ENCODE measurements around the gene GNS.

- TF ChIP-seq EP300 (IDR thresholded peaks at IDR 0.05) (no peak), POLR2A (IDR thresholded peaks at IDR 0.05; ENCODE audit: low read length) (no peak), CEBPB (IDR thresholded peaks at IDR 0.05) (no peak), RFX5 (IDR thresholded peaks at IDR 0.05) (no peak), FOXS1 (CRISPR knock-in tag; IDR thresholded peaks at IDR 0.05) (no peak), POLR2AphosphoS2 (conservative IDR thresholded peaks at IDR 0.05; ENCODE audit: low read length) (no peak), MAX (IDR thresholded peaks at IDR 0.05) (no peak), CBX8 (IDR thresholded peaks at IDR 0.05) (no peak), KDM5A (IDR thresholded peaks at IDR 0.05) (no peak)
- TF ChIP-seq, protein P1, sequence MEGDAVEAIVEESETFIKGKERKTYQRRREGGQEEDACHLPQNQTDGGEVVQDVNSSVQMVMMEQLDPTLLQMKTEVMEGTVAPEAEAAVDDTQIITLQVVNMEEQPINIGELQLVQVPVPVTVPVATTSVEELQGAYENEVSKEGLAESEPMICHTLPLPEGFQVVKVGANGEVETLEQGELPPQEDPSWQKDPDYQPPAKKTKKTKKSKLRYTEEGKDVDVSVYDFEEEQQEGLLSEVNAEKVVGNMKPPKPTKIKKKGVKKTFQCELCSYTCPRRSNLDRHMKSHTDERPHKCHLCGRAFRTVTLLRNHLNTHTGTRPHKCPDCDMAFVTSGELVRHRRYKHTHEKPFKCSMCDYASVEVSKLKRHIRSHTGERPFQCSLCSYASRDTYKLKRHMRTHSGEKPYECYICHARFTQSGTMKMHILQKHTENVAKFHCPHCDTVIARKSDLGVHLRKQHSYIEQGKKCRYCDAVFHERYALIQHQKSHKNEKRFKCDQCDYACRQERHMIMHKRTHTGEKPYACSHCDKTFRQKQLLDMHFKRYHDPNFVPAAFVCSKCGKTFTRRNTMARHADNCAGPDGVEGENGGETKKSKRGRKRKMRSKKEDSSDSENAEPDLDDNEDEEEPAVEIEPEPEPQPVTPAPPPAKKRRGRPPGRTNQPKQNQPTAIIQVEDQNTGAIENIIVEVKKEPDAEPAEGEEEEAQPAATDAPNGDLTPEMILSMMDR (IDR thresholded peaks at IDR 0.05), result no peak
- TF ChIP-seq, protein P2, sequence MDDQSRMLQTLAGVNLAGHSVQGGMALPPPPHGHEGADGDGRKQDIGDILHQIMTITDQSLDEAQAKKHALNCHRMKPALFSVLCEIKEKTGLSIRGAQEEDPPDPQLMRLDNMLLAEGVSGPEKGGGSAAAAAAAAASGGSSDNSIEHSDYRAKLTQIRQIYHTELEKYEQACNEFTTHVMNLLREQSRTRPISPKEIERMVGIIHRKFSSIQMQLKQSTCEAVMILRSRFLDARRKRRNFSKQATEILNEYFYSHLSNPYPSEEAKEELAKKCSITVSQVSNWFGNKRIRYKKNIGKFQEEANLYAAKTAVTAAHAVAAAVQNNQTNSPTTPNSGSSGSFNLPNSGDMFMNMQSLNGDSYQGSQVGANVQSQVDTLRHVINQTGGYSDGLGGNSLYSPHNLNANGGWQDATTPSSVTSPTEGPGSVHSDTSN (IDR thresholded peaks at IDR 0.05), result no peak
- TF ChIP-seq, protein P3, sequence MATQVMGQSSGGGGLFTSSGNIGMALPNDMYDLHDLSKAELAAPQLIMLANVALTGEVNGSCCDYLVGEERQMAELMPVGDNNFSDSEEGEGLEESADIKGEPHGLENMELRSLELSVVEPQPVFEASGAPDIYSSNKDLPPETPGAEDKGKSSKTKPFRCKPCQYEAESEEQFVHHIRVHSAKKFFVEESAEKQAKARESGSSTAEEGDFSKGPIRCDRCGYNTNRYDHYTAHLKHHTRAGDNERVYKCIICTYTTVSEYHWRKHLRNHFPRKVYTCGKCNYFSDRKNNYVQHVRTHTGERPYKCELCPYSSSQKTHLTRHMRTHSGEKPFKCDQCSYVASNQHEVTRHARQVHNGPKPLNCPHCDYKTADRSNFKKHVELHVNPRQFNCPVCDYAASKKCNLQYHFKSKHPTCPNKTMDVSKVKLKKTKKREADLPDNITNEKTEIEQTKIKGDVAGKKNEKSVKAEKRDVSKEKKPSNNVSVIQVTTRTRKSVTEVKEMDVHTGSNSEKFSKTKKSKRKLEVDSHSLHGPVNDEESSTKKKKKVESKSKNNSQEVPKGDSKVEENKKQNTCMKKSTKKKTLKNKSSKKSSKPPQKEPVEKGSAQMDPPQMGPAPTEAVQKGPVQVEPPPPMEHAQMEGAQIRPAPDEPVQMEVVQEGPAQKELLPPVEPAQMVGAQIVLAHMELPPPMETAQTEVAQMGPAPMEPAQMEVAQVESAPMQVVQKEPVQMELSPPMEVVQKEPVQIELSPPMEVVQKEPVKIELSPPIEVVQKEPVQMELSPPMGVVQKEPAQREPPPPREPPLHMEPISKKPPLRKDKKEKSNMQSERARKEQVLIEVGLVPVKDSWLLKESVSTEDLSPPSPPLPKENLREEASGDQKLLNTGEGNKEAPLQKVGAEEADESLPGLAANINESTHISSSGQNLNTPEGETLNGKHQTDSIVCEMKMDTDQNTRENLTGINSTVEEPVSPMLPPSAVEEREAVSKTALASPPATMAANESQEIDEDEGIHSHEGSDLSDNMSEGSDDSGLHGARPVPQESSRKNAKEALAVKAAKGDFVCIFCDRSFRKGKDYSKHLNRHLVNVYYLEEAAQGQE (IDR thresholded peaks at IDR 0.05), result no peak
Measured at GRCh38 chr12:64701283-64701682, 57.9 kb downstream of the GNS start.

All from A549 (cell line).